ENCODE results near the gene LINGO3. TPM values are rescaled to one million over a fixed set of nuclear protein-coding genes. Genes with fewer than 3 reads are reported as not detected.
"Not testable (repeated sequence)": the region's sequence is repeated elsewhere in the genome, so short reads cannot be mapped to it uniquely, and the experiment has no call there.

Gene LINGO3
- polyA plus RNA-seq, result under 1 TPM in 2 of 3 donors, not detected in 1; 0.05 to 0.19 TPM

GRCh38 chr19:2308114-2308556 is at the start of gene LINGO3:
Gene LINGO3, minus strand, starts transcription at chr19:2308154. Its CDS starts 16,378 bp downstream, at chr19:2291776.
- H3K27ac ChIP-seq (ENCODE audit: low read depth, low read length), result no peak within 1 kb of the TSS
- 4 to 18% (median 4%) methylated on average over 20 to 63 of the region's 63 CpGs for WGBS, 3 donors

- 81 to 82% (median 82%) methylated on average over 21 of the region's 21 CpGs for WGBS, 3 donors
- H3K27ac ChIP-seq (ENCODE audit: low read depth, low read length), result no peak overlapping the region
These were observed 48.2 kb upstream of the LINGO3 start for GRCh38 chr19:2356036-2356646.

DNA sequence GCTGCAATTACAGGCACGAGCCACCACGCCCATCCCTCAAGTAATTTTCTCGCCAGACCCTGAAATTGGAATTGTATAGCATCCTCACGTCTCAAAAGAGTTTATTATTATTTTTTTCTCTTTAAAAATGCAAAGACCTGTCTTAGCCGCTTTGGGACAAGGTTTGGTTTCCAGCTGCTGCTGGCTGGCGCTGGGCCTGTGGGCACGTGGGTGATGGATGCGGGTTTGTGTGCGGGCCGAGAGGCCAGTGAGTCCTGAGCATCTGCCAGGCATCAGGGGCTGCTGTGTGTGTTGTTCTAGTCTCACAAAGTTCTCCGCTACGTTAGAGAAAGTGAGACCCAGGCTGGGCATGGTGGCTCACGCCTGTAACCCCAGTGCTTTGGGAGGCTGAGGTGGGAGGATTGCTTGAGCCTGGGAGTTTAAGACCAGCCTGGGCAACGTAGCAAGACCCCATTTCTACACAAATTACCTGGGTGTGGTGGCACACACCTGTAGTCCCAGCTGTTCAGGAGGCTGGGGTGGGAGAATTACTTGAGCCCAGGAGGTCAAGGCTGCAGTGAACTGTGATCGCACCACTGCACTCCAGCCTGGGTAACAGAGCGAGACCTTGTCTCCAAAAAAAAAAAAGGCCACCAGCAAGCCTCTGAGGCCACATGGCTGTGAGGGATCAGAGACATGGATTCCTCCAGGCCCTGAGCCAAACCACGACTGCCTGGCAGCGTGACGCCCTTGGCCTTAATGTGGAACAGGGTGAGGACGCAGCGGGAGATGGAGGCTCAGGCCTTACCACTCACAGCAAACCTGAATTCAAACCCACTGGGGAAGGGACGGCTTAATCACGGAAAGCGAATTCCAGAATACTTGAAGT is 47.4 kb upstream of the LINGO3 start:
- WGBS, 3 donors, result 86 to 90% (median 87%) methylated on average over 23 to 24 of the region's 24 CpGs

DNA sequence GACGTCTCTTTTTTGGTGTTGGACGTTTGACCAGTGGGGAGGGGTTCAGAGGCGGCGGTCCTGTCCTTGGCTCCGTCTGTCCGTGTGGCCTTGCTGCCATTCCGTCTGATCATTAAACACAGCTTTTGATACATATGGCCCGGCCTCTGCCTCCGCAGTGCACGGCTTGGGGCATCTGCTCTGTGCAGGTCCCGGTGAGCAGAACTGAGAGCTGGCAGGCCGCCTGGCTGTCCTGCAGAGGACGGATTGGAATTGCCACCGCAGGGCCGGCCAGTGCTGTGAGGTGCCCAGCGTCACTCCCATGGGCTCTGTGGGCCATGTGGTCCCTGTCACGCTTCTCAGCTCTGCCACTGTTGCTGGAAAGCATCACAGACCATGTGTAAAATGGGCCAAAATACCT is 46.7 kb upstream of the LINGO3 start:
- 86 to 90% (median 88%) methylated on average over 17 of the region's 17 CpGs for WGBS, 3 donors
- no peak overlapping the region for H3K27ac ChIP-seq (ENCODE audit: low read depth, low read length)

More for the DNA sequence above, 47.4 kb upstream of the LINGO3 start:
- H3K27ac ChIP-seq (ENCODE audit: low read depth, low read length), result no peak overlapping the region

DNA sequence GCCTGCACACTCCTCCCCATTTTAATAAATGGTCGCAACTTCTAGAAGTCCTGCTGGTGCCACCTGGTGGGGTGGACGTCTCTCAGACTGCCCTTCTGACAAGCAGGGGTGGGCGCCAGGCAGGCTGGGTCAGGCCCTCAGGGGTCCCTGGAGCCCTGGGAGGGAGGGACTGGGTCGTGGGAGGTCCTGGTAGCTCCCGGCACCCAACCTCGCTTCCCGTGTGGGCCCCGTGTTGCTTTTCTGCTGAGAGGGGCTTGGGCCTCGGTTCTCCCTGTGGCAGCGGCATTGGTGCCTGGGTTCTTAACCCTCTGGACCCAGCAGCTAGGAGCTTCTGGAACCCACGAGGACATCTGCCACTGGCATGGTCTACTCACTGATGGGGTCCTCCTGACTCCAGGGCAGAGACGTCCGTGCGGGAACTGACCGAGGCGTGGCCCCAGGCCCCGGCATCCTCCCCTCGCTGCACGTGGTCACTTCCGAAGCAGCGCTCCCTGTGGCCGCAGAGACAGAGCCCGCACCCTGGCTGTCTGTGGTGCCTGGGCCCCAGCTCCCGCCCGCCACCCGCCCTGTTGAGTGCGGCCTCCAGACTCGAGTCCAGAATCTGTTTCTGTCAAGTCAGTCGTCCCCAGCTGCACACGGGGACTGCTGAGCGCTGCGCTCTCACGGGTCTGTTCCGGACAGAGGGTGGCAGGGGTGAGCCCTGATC is 46.1 kb upstream of the LINGO3 start:
- no peak overlapping the region for H3K27ac ChIP-seq (ENCODE audit: low read depth, low read length)
- WGBS, 3 donors, result 90 to 94% (median 92%) methylated on average over 34 of the region's 34 CpGs

DNA sequence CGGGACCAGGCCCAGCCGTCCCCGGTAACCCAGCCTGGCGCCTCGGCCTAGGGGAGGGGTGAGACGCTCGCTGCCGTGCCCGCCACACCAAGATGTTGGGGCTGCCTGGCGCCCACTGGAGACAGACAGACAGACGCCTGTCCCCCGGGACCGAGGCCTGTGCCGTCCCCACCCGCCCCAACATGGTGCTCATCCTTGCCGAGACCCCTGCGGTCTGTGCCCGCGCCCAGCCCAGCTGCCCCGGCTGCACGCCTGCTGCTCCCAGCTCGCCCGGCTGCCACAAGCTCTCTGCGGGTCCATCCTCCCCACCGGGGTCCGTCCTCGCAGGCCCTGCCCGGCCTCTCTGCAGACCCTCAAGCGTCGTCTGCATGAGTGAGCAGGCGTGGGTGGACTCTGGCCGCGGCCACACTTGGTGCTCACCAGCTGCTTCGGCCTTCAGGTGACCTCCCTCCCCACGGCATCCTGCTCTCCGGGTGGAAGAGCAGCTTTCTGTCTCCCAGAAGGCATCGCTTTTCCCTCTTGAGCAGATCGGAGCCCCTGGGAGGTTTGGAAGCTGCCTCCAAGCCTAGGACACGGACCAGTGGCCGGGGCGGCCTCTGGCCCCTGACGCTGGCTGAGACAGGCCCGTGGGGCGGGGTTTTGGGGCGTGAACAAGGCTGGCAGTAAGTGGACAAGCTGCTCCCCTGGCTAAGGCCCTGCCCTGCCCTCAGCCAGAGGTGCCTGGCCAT is 45.4 kb upstream of the LINGO3 start:
- WGBS, 3 donors, result 90 to 93% (median 93%) methylated on average over 35 to 45 of the region's 45 CpGs
- no peak overlapping the region for H3K27ac ChIP-seq (ENCODE audit: low read depth, low read length)

DNA sequence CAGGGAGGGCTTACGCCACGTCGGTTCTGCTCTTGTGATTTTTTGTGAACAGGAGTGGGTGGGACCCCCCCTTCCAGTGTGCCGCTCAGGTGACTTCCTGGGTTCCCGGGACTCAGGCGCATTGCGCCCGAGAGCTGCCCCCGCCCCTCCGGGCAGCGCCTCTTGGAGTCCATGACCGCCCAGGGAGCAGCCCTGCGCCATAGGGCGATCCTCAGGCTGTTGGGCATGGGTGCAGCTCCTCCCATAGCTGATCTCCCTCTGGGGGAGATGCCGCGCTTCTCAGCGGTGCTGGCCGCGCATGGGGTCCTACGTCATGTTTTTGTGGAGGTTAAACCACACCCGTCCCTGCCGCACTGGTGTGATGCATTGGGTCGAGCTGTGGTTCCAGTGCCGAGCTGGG is 44.2 kb upstream of the LINGO3 start:
- 91 to 93% (median 92%) methylated on average over 24 of the region's 24 CpGs for WGBS, 3 donors
- no peak overlapping the region for H3K27ac ChIP-seq (ENCODE audit: low read depth, low read length)

GRCh38 chr19:2351591-2351990 is 43.6 kb upstream of the LINGO3 start:
- 95 to 96% (median 96%) methylated on average over 17 to 28 of the region's 28 CpGs for WGBS, 3 donors
- no peak overlapping the region for H3K27ac ChIP-seq (ENCODE audit: low read depth, low read length)

GRCh38 chr19:2350656-2351055 is 42.7 kb upstream of the LINGO3 start:
- 90 to 92% (median 90%) methylated on average over 16 of the region's 16 CpGs for WGBS, 3 donors

GRCh38 chr19:2349818-2350217 is 41.9 kb upstream of the LINGO3 start:
- H3K27ac ChIP-seq (ENCODE audit: low read depth, low read length), result not testable (repeated sequence)
- WGBS, 3 donors, result 93 to 97% (median 95%) methylated on average over 24 of the region's 24 CpGs

More at GRCh38 chr19:2350656-2351055, 42.7 kb upstream of the LINGO3 start:
- no peak overlapping the region for H3K27ac ChIP-seq (ENCODE audit: low read depth, low read length)

- H3K27ac ChIP-seq (ENCODE audit: low read depth, low read length), result no peak overlapping the region
- WGBS, 3 donors, result 58 to 69% (median 65%) methylated on average over 25 of the region's 25 CpGs
These were observed 38.1 kb upstream of the LINGO3 start for GRCh38 chr19:2345794-2346663.

DNA sequence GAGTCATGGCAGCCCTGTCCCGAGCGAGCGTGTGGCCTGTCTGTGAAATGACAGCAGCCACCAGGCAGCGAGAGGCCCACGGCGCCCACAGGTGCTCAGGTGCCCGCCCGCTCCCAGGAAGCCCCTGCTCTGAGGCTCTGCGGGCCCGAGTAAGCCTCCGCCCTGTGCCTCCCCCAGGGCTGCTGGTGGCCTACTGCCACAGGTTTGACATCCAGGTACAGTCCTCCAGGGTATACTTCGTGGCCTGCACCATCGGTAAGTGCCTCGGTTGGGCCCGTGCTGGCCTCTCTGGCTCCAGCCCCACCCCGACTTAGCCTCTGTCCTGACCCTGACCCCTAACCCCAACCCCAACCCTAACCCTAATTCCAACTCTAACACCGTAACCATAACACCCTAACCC is 37.1 kb upstream of the LINGO3 start:
- no peak overlapping the region for H3K27ac ChIP-seq (ENCODE audit: low read depth, low read length)
- WGBS, 3 donors, result 94 to 96% (median 94%) methylated on average over 15 to 17 of the region's 17 CpGs

GRCh38 chr19:2344381-2344870 is 36.5 kb upstream of the LINGO3 start:
- H3K27ac ChIP-seq (ENCODE audit: low read depth, low read length), result no peak overlapping the region
- WGBS, 3 donors, result 94 to 96% (median 95%) methylated on average over 23 to 24 of the region's 24 CpGs

GRCh38 chr19:2343289-2343982 is 35.5 kb upstream of the LINGO3 start:
- no peak overlapping the region for H3K27ac ChIP-seq (ENCODE audit: low read depth, low read length)
- 93 to 97% (median 94%) methylated on average over 31 of the region's 31 CpGs for WGBS, 3 donors

GRCh38 chr19:2342656-2343288 is 34.8 kb upstream of the LINGO3 start:
- WGBS, 3 donors, result 95 to 96% (median 95%) methylated on average over 26 to 29 of the region's 29 CpGs
- no peak overlapping the region for H3K27ac ChIP-seq (ENCODE audit: low read depth, low read length)

DNA sequence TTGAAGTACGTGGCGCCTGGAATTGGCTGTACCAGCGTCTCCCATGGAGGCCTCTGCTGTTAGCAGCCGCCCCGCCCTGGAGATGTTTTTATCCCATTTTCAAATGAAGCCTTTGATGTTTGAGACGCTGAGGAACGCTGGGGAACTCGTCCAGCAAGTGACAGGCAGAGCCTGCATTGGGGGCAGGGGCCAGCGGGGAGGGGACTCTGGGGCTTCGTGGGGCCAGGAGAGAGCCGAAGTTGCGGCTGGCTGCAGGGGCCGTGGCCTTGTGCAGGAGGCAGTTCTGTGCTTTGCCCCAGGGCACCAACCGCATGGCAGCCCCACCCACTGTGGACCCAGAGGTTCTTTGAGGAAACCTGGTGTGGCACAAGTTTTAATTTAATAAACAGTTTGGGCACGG is 34.0 kb upstream of the LINGO3 start:
- WGBS, 3 donors, result 87 to 88% (median 87%) methylated on average over 15 of the region's 15 CpGs
- H3K27ac ChIP-seq (ENCODE audit: low read depth, low read length), result no peak overlapping the region

Data from adipose tissue (tissue), 3 donors.